SK-N-SH treated with all-trans-retinoic acid at 6 μM for 48 hours (cell line): Measurements from ENCODE around the gene TEKT1.

Source experiments
- OSR1 ChIP-seq: fragments of 250-450 bp; sonication (Bioruptor Pico); IDR thresholded peaks from 2 replicates; pipeline ENCODE4 v1.8.0; 2022; ENCODE audit warnings: moderate library complexity, mild to moderate bottlenecking, inconsistent platforms
- PPARA ChIP-seq: fragments of 250-450 bp; sonication (Bioruptor Pico); IDR thresholded peaks from 2 replicates; pipeline ENCODE4 v1.5.0; 2020; ENCODE audit warnings: mild to moderate bottlenecking, borderline replicate concordance
- TCF4 ChIP-seq: fragments of 250-450 bp; sonication (Bioruptor Pico); IDR thresholded peaks from 2 replicates; pipeline ENCODE4 v1.8.0; 2021; ENCODE audit warnings: mild to moderate bottlenecking, moderate library complexity, borderline replicate concordance
- ZFP30 ChIP-seq: fragments of 450-650 bp; formaldehyde crosslinking; IDR thresholded peaks from 2 replicates; pipeline ENCODE4 v1.5.0; 2022; ENCODE audit warnings: mild to moderate bottlenecking, moderate library complexity
- ZNF8 ChIP-seq: fragments of 450-650 bp; formaldehyde crosslinking; IDR thresholded peaks from 2 replicates; pipeline ENCODE4 v1.5.0; 2020; ENCODE audit warnings: mild to moderate bottlenecking, moderate library complexity
- TF ChIP-seq, protein P1 (sequence below): fragments of 250-450 bp; sonication (Bioruptor Pico); IDR thresholded peaks from 2 replicates; pipeline ENCODE4 v1.8.0; 2020; ENCODE audit warnings: mild to moderate bottlenecking, moderate library complexity, borderline replicate concordance
- TF ChIP-seq, protein P2 (sequence below): fragments of 250-450 bp; sonication (Bioruptor Pico); IDR thresholded peaks from 2 replicates; pipeline ENCODE4 v1.5.0; 2020; ENCODE audit warnings: mild to moderate bottlenecking, moderate library complexity

DNA sequence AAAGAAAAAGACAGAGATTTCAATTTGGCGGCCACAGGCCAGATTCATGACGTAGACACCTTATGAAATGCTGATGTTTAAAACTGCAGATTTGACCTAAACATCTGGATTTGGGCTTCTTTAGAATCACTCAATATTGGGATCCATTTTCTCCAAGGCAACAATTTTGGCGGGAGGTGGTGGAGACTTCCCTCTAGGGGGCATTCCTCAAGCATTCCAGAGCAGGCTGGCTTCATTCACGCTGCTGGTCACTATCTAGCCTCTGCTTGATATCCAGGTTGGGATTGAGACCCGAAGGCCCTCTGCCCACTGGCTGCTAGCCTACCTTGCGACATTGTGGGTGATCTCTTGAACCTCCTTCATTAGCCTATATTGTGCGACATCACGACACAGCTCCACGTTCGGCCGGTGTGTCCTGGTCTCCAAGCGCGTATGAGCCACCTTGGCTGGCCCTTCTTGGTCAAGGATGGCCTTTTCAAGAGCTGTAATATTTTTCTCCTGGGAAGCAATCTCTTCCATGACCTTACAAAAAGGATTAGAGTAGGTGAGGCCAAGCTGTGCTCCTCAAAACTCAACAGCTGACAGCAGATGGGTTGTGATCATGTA lies 31.0 kb downstream of the TEKT1 start:
- TF ChIP-seq OSR1 (CRISPR knock-in tag) (no peak), ZNF8 (CRISPR knock-in tag) (no peak), ZFP30 (CRISPR knock-in tag) (no peak), PPARA (CRISPR knock-in tag) (no peak), TCF4 (CRISPR knock-in tag) (no peak)
- TF ChIP-seq, protein P1, sequence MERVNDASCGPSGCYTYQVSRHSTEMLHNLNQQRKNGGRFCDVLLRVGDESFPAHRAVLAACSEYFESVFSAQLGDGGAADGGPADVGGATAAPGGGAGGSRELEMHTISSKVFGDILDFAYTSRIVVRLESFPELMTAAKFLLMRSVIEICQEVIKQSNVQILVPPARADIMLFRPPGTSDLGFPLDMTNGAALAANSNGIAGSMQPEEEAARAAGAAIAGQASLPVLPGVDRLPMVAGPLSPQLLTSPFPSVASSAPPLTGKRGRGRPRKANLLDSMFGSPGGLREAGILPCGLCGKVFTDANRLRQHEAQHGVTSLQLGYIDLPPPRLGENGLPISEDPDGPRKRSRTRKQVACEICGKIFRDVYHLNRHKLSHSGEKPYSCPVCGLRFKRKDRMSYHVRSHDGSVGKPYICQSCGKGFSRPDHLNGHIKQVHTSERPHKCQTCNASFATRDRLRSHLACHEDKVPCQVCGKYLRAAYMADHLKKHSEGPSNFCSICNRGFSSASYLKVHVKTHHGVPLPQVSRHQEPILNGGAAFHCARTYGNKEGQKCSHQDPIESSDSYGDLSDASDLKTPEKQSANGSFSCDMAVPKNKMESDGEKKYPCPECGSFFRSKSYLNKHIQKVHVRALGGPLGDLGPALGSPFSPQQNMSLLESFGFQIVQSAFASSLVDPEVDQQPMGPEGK = no peak
- TF ChIP-seq, protein P2, sequence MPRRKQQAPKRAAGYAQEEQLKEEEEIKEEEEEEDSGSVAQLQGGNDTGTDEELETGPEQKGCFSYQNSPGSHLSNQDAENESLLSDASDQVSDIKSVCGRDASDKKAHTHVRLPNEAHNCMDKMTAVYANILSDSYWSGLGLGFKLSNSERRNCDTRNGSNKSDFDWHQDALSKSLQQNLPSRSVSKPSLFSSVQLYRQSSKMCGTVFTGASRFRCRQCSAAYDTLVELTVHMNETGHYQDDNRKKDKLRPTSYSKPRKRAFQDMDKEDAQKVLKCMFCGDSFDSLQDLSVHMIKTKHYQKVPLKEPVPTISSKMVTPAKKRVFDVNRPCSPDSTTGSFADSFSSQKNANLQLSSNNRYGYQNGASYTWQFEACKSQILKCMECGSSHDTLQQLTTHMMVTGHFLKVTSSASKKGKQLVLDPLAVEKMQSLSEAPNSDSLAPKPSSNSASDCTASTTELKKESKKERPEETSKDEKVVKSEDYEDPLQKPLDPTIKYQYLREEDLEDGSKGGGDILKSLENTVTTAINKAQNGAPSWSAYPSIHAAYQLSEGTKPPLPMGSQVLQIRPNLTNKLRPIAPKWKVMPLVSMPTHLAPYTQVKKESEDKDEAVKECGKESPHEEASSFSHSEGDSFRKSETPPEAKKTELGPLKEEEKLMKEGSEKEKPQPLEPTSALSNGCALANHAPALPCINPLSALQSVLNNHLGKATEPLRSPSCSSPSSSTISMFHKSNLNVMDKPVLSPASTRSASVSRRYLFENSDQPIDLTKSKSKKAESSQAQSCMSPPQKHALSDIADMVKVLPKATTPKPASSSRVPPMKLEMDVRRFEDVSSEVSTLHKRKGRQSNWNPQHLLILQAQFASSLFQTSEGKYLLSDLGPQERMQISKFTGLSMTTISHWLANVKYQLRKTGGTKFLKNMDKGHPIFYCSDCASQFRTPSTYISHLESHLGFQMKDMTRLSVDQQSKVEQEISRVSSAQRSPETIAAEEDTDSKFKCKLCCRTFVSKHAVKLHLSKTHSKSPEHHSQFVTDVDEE (CRISPR knock-in tag) = no peak
